Cerebellar cortex (tissue), 1 donor: ENCODE results near the gene AZI2.

Experiments
- DNase-seq: peaks from one replicate; pipeline ENCODE4 v3.0.0-alpha.2; 2015; ENCODE audit warnings: low spot score

AZI2 gene, protein sequence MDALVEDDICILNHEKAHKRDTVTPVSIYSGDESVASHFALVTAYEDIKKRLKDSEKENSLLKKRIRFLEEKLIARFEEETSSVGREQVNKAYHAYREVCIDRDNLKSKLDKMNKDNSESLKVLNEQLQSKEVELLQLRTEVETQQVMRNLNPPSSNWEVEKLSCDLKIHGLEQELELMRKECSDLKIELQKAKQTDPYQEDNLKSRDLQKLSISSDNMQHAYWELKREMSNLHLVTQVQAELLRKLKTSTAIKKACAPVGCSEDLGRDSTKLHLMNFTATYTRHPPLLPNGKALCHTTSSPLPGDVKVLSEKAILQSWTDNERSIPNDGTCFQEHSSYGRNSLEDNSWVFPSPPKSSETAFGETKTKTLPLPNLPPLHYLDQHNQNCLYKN

GRCh38 chr3:28348629-28349468 is at the start of gene AZI2, which contains the start of gene ZCWPW2:
Gene AZI2 (minus strand): TSS chr3:28348824. CDS start chr3:28340617, 8,207 bp downstream.
Gene ZCWPW2 (plus strand): TSS chr3:28348721. CDS start chr3:28413069, 64,348 bp downstream.
- DNase-seq: peak; percentile 93

DNA sequence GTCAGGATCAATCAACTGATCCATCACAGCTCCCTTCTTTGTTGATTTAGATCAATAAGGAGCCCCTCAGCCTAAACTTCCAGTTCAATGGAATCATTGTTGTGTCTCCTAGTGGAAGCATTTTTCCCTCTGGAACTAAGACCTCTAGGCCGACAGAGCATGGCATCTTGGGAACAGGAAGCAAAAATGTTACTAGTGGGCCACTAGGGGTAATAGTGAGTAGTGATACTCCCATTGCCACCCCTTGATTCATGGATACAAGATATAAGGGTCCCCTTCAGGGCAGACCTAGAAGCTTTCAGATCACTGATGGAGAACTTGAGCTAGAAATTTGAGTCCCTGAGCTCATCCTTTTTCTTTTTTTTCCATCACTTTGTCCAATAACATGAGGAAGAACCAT is 40.4 kb upstream of the AZI2 start:
- DNase-seq: no peak

DNA sequence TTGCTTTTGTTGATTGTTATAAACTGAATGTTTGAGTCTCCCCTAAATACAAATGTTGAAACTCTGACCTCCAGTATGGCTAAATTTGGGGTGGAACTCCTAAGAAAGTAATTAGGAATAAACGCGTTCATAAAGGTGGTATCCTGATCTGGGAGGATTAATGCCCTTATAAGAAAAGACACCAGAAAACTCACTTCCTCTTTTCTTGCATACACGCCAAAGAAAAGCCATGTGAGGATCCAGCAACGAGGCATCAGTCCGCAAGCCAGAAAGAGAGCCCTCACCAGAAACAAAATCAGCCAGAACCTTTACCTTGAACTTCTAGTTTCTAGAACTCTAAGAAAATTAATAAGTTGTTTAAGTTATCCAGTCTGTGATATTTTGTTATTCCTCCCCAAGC is 37.4 kb upstream of the AZI2 start:
- DNase-seq: no peak

GRCh38 chr3:28376424-28376823 is 27.8 kb upstream of the AZI2 start:
- no peak for DNase-seq

DNA sequence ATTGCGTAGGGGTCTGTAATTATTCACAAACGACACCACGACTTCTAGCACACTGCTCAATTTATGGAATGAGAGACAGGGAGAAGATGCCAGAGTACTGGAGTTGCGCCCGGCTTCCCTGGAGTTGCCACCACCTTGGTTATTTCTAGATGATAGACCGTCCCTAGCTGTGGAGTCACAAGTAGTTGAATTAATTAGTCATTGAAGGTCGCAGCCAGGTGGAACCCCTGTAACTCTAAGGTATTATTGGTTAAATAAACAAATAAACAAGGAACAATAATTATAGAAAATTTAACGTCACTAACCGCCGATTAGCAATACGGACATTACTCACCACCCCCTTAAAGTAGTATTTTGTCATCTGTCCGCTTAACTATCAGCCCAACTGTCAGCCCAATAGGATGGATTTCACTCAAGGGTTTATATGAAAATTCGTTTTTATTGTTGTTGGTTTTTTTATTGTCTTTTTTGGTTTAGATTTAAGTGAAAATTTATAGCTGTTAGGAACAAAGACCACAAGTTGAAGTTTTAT is 911 bp upstream of the AZI2 start:
- DNase-seq: no peak

GRCh38 chr3:28348265-28348628 is 377 bp downstream of the AZI2 start:
- no peak for DNase-seq

DNA sequence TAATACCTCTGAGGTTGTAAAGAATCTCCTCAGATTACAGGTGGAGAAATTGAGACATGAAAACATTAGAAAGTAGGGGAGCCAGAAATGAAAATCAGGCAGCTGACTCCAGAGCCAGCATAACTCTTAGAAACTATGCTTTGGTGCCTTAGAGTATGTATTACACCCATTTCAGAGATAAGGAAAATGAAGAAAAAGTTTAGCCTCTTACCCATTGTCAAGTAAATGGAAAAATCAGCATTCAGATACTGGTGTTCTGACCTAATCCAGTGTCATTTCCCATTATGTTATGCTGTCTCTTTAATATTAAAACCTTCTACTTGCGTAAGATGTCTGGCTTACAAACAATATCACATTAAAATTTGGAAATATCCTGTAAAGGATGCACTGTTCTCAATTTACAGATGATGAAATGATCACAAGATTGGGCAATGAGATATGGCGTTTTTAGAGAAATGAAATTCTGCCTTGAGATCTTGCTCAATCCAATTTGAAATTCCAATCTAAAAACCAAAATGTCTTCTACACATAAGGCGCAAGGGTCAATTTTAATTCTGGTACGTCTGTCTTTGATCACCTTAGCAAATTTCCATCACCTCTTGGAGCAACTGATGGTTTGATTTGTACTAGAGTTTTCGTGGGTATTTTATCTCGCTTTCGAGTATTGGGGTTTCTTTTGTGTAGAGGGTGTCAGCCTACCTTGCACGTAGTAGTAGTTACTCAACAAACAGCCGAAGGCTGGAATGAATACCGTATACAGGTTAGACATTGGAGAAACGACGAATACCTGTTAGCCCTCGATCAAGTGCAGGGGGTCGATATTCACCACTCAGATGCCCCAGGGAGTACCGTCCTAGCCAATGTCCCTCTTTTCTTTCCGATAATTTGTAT is 1.0 kb downstream of the AZI2 start:
- peak; percentile 51 for DNase-seq

GRCh38 chr3:28345690-28346089 is 2.9 kb downstream of the AZI2 start:
- DNase-seq: peak; percentile 18

DNA sequence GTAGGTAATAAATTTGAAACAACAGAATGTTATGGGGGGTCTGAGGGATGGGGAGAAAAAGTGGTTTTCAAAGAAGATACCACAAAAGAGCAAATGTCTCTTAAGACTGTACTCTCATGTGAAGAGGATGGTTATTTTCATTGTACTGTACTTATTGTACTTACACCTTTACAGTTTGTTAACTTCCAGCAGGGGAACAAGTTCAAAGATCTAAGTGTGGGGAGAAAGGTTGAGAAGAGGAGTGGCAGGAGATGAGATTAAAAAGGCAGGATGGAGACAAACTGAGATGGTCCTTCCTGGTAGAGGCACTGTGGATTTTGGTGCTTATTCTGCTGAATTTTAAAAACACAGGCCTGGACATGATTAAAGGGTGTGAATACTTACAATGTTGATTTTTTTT is 5.5 kb downstream of the AZI2 start:
- peak; percentile 19 for DNase-seq

GRCh38 chr3:28337230-28337629 is 11.4 kb downstream of the AZI2 start:
- DNase-seq: no peak

- DNase-seq: no peak
Observed at GRCh38 chr3:28335246-28335645, 13.4 kb downstream of the AZI2 start.

DNA sequence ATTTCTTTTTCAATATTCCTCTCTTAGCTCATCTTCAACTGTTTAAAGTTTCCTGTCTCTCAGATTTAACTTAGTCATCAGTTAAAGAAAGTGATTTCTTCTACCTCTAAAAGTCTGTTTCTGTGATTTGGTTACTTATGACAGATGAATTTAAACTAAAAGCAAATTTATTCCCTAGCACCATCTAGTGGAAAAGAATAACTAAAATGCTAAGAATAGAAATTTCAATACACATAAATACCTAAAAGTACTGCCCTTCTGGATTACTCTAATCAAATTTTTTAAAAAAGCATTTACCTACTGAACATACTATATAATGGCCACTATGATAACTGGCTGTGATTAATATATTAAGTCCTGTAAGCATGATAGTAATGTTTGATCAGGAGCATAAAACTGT is 14.1 kb downstream of the AZI2 start:
- peak; percentile 31 for DNase-seq

DNA sequence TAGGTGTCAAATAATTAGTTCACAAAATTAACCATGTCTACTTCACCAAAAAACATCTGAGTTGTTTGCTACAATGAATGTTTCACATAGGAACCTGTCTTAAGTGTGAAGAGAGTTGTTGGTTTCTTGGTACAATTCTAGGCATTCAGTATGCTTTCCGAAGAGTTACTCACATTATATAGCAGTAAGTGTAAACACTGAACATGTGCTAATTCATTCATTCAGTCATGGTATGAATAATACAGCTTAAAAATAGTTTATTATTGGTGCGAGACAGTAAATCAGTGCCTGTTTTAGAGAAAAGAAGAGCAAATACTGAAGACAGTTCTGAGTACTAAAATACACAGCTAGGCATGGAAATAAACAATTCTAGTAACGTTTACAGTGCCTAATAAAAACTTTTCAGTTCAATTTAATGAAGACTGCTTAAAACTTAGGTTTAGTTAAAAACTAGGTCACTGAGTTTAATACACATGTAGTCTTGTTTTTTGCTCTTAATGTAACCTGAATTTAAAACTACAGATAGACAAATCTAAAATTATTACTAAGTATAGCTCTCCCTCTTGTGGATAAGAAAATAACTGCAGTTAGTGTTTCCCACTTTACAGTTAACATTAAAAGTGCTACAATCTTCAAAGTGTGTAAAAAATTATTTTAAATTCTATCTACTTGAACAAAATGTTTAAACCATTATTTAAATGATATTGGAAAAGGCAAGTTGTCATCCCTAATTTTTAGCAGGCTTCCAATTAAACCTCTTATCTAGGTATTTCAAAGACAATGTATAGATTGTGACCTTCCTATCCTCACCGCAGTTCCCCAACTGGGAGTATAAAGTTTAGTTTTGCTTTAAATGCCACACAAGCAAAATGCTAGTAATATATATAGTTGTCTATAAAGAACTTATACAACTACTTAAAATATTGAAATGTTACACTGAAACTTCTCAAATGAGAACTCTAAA is 20.2 kb downstream of the AZI2 start:
- peak; percentile 62 for DNase-seq

DNA sequence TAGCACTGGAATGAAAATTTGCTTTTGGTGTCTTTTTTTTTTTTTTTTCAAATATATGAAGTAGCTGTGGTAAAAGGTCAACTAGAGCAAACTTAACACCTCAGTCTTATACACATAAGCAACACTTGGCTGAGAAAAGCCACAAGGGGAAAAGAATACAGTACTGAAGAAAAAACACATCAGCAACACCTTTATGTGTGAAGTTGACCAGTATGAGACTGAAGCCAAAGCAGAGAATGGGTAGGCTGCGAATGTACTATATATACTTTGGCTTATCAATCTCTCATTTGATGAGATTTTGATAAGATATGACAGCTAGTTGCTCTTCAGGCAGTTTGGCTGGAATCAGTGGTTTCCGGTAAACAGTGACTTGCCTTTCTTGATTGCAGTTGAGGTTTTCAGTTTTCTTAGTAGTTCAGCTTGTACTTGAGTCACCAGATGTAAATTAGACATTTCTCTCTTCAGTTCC is 22.1 kb downstream of the AZI2 start:
- no peak for DNase-seq

DNA sequence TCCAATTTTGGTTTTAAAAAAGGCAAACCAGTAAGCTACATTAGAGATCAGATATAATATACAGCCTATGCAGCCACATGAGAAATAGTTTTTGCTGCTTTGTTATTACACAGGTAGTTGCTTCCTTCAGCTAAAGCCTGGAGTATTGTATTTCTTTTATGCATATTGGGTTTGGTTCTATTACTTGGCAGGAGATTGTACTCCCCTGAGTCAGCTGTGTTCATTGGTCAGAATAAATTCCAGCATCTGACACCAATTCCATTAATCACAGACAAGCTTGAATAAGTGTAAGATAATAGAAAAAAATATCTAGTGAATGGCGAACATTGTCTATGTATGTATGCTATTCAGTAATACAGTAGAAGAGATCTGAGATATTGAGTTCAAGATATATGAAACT is 26.2 kb downstream of the AZI2 start:
- no peak for DNase-seq

- no peak for DNase-seq
Observed at GRCh38 chr3:28320981-28321380, 27.6 kb downstream of the AZI2 start.

GRCh38 chr3:28317438-28318022 is 31.1 kb downstream of the AZI2 start:
- DNase-seq: peak; percentile 46

DNA sequence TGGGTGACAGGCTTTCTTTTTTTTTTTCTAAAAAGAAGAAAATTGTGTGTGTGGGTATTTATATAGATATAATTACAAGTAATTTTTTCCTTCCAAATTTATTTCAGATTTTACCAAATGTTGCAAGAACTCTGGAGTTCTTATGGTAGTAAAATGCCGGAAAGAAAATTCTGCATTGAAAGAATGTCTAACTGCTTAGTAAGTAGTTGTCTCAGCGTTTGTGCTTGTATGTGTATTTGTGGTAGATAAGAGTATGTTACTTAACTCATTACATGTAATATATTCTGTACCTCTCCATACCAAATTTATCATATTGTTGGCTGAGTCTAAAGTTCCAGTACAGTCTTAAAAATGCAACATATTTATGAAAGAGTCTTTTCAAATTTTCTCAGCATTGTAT is 32.4 kb downstream of the AZI2 start:
- DNase-seq: no peak

DNA sequence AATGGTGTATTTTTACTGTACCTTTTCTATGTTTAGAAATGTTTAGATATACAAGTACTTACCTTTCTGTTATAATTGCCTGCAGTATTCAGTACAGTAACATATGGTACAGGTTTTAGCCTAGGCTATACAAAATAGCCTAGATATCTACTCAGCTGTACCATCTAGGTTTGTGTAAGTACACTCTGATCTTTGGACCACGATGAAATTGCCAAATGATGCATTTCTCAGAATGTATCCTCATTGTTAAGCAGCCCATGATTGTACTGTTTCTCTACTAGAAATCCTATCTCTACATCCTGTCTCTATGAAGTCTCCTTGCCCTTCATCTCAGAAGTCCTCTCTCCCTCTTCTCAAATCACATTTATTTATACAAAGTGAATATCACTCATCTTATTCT is 32.9 kb downstream of the AZI2 start:
- DNase-seq: no peak

DNA sequence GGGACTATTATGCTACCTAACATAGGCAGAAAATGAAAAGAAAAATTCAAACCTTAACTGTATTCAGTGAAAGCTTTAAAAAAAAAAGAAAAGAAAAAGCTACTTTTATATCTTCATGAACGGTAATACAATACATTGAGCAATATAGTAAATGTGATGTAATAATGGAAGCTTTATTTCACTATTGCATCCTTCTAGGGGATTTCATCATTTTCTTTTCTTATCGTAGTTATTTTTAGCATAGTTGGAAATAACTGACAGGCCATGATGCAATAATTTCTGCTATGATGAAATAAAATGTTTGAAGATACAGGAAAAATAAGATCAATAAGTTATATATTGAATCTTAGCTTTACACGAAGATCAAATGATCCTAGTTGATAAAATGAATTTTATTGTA is 40.4 kb downstream of the AZI2 start:
- no peak for DNase-seq
